Hepatocyte (in vitro differentiated cells): ENCODE results near the gene TNFAIP8L3.
"Not testable (repeated sequence)": the region's sequence is repeated elsewhere in the genome, so short reads cannot be mapped to it uniquely, and the experiment has no call there.

Experiments
- EZH2 ChIP-seq: fragments of 200-600 bp; sonication (generic); IDR thresholded peaks from 2 replicates; pipeline ENCODE4 v1.6.1; 2016; ENCODE audit warnings: antibody characterized with exemption, mild to moderate bottlenecking, borderline replicate concordance
- EZH2phosphoT487 ChIP-seq: fragments of 200-600 bp; sonication (generic); IDR thresholded peaks from one replicate; pipeline ENCODE4 v1.6.1; 2018; ENCODE audit warnings: antibody characterized with exemption, mild to moderate bottlenecking, low read depth, moderate library complexity; ENCODE audit not compliant: unreplicated experiment, severe bottlenecking
- TF ChIP-seq, protein P1 (sequence below): fragments of 200-600 bp; sonication (generic); IDR thresholded peaks from 2 replicates; pipeline ENCODE4 v1.5.1; 2016; ENCODE audit warnings: antibody characterized with exemption, mild to moderate bottlenecking; ENCODE audit not compliant: poor library complexity

DNA sequence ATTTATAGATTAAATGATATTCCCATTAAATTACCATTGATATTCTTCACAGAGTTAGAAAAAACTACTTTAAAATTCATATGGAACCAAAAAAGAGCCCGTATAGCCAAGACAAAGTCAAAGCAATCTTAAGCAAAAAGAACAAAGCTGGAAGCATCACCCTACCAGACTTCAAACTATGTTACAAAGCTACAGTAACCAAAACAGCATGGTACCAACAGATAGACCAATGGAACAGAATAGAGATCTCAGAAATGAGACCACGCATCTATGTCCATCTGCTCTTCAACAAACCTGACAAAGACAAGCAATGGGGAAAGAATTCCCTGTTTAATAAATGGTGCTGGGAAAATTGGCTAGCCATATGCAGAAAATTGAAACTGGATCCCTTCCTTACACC is 45.6 kb upstream of the TNFAIP8L3 start:
- not testable (repeated sequence) for TF ChIP-seq EZH2, EZH2phosphoT487
- TF ChIP-seq, protein P1, sequence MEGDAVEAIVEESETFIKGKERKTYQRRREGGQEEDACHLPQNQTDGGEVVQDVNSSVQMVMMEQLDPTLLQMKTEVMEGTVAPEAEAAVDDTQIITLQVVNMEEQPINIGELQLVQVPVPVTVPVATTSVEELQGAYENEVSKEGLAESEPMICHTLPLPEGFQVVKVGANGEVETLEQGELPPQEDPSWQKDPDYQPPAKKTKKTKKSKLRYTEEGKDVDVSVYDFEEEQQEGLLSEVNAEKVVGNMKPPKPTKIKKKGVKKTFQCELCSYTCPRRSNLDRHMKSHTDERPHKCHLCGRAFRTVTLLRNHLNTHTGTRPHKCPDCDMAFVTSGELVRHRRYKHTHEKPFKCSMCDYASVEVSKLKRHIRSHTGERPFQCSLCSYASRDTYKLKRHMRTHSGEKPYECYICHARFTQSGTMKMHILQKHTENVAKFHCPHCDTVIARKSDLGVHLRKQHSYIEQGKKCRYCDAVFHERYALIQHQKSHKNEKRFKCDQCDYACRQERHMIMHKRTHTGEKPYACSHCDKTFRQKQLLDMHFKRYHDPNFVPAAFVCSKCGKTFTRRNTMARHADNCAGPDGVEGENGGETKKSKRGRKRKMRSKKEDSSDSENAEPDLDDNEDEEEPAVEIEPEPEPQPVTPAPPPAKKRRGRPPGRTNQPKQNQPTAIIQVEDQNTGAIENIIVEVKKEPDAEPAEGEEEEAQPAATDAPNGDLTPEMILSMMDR, result not testable (repeated sequence)
